Neural cell (in vitro differentiated cells): Measurements from ENCODE around the gene CYP26B1. TPM values are rescaled to one million over a fixed set of nuclear protein-coding genes. Genes with fewer than 3 reads are reported as not detected.

ENCODE experiments used
- H2AFZ ChIP-seq: fragments of 200-600, 300-800 bp; sonication (generic), shearing (Covaris generic); 2 replicates; pipeline ENCODE4 v1.6.0; 2014; ENCODE audit warnings: low read depth, mild to moderate bottlenecking, antibody characterized with exemption, low read length, moderate library complexity
- H3F3A ChIP-seq: fragments of 200-600 bp; shearing (Covaris generic); 2 replicates; pipeline ENCODE4 v1.6.1; 2016; ENCODE audit warnings: mild to moderate bottlenecking, moderate library complexity, mixed read lengths, antibody characterized with exemption, low read length; ENCODE audit not compliant: insufficient read depth, poor library complexity, severe bottlenecking
- H3K27ac ChIP-seq: fragments of 200-600, 300-800 bp; sonication (generic), shearing (Covaris generic); 2 replicates; pipeline ENCODE4 v1.5.1; 2014; ENCODE audit warnings: mild to moderate bottlenecking, low read length, moderate library complexity
- H3K27me3 ChIP-seq: fragments of 300-800, 200-600 bp; sonication (generic), shearing (Covaris generic); 2 replicates; pipeline ENCODE4 v1.6.0; 2014; ENCODE audit warnings: mild to moderate bottlenecking, low read depth, low read length, moderate library complexity; ENCODE audit not compliant: insufficient read depth
- H3K36me3 ChIP-seq: fragments of 300-800, 200-600 bp; sonication (generic), shearing (Covaris generic); 2 replicates; pipeline ENCODE4 v1.5.1; 2014; ENCODE audit warnings: mild to moderate bottlenecking, antibody characterized with exemption, low read length, moderate library complexity; ENCODE audit not compliant: insufficient read depth
- H3K4me2 ChIP-seq: fragments of 300-800, 200-600 bp; sonication (generic), shearing (Covaris generic); 2 replicates; pipeline ENCODE4 v1.6.0; 2014; ENCODE audit warnings: mild to moderate bottlenecking, low read length
- H3K4me3 ChIP-seq: fragments of 300-800, 200-600 bp; sonication (generic), shearing (Covaris generic); 2 replicates; pipeline ENCODE4 v1.5.1; 2014; ENCODE audit warnings: mild to moderate bottlenecking, low read length, moderate library complexity
- H3K79me2 ChIP-seq: fragments of 200-600 bp; shearing (Covaris generic); replicated peaks from 2 replicates; pipeline ENCODE4 v1.6.0; 2014; ENCODE audit warnings: mild to moderate bottlenecking, low read length, moderate library complexity; ENCODE audit not compliant: insufficient read depth
- H3K9ac ChIP-seq: fragments of 300-800, 200-600 bp; sonication (generic), shearing (Covaris generic); 2 replicates; pipeline ENCODE4 v1.6.1; 2016; ENCODE audit warnings: mild to moderate bottlenecking, low read length, mixed read lengths
- H3K9me2 ChIP-seq: fragments of 200-600 bp; shearing (Covaris generic); 2 replicates; pipeline ENCODE4 v1.6.1; 2016; ENCODE audit warnings: mild to moderate bottlenecking, low read length, mixed read lengths; ENCODE audit not compliant: insufficient read depth
- H3K9me3 ChIP-seq: fragments of 200-600, 300-800 bp; sonication (generic), shearing (Covaris generic); 2 replicates; pipeline ENCODE4 v1.6.1; 2016; ENCODE audit warnings: mild to moderate bottlenecking, mixed run types, low read length, moderate library complexity, mixed read lengths
- H4K20me1 ChIP-seq: fragments of 200-600 bp; shearing (Covaris generic); 2 replicates; pipeline ENCODE4 v1.6.1; 2016; ENCODE audit warnings: mild to moderate bottlenecking, mixed run types; ENCODE audit not compliant: insufficient read depth
- CTCF ChIP-seq: fragments of 450-650 bp; IDR thresholded peaks from 2 replicates; pipeline ENCODE4 v1.5.1; 2014; ENCODE audit warnings: antibody characterized with exemption, mild to moderate bottlenecking, moderate library complexity; ENCODE audit not compliant: poor library complexity, severe bottlenecking
- EP300 ChIP-seq: fragments of 450-650 bp; conservative IDR thresholded peaks from 2 replicates; pipeline ENCODE4 v1.6.1; 2014; ENCODE audit warnings: antibody characterized with exemption, mild to moderate bottlenecking, moderate library complexity; ENCODE audit not compliant: poor library complexity, severe bottlenecking
- EZH2 ChIP-seq: fragments of 200-600, 300-800 bp; shearing (Covaris generic), sonication (generic); IDR thresholded peaks from 2 replicates; pipeline ENCODE4 v1.6.1; 2014; ENCODE audit warnings: antibody characterized with exemption, low read length, borderline replicate concordance, mild to moderate bottlenecking; ENCODE audit not compliant: insufficient read depth, poor library complexity, severe bottlenecking
- MXI1 ChIP-seq: fragments of 450-650 bp; conservative IDR thresholded peaks from 2 replicates; pipeline ENCODE4 v1.6.1; 2014; ENCODE audit warnings: antibody characterized with exemption, mild to moderate bottlenecking; ENCODE audit not compliant: poor library complexity, severe bottlenecking
- POLR2AphosphoS5 ChIP-seq: IDR thresholded peaks from 2 replicates; pipeline ENCODE4 v1.6.1; 2012
- RAD21 ChIP-seq: fragments of 450-650 bp; conservative IDR thresholded peaks from 2 replicates; pipeline ENCODE4 v1.6.1; 2014; ENCODE audit warnings: antibody characterized with exemption, mild to moderate bottlenecking, moderate library complexity
- REST ChIP-seq: IDR thresholded peaks from 2 replicates; pipeline ENCODE4 v1.6.1; 2012; ENCODE audit warnings: borderline replicate concordance
- SMC3 ChIP-seq: fragments of 450-650 bp; conservative IDR thresholded peaks from 2 replicates; pipeline ENCODE4 v1.6.1; 2014; ENCODE audit warnings: antibody characterized with exemption, mild to moderate bottlenecking, moderate library complexity; ENCODE audit not compliant: poor library complexity
- TAF1 ChIP-seq: IDR thresholded peaks from 2 replicates; pipeline ENCODE4 v1.6.1; 2012; ENCODE audit warnings: low read depth
- polyA plus RNA-seq: library from polyadenylated mRNA; depleted of rRNA; stranded (reverse); fragments of >200 nt; gene quantifications from 2 replicates; pipeline ENCODE4 v1.2.3, GENCODE V29; 2014

CYP26B1 gene
- polyA plus RNA-seq, 1 donor from 2014 or later = 0.83 TPM

- no peaks in the 10 kb centered on the region for H3K9me3 ChIP-seq
- H3K9ac ChIP-seq = no peak overlapping the region
- no peaks in the 10 kb centered on the region for H4K20me1 ChIP-seq
- no peaks in the 10 kb centered on the region for H3K27me3 ChIP-seq
- no peaks in the 10 kb centered on the region for H3K36me3 ChIP-seq
- no peak overlapping the region for H3K4me3 ChIP-seq
- H3F3A ChIP-seq = no peaks in the 10 kb centered on the region
- H3K27ac ChIP-seq = no peak overlapping the region
- TF ChIP-seq EP300 = no peak
- no peak for TF ChIP-seq RAD21
- no peak for TF ChIP-seq REST
- no peak for TF ChIP-seq MXI1
- TF ChIP-seq CTCF = no peak
- TF ChIP-seq SMC3 = no peak
- TF ChIP-seq POLR2AphosphoS5 = no peak
- TF ChIP-seq TAF1 = no peak
- TF ChIP-seq EZH2 = no peak
- H3K9me2 ChIP-seq = no peaks in the 10 kb centered on the region
- H3K4me2 ChIP-seq = no peak overlapping the region
- H3K79me2 ChIP-seq = no peaks in the 10 kb centered on the region
- H2AFZ ChIP-seq = no peak overlapping the region
Observed at GRCh38 chr2:72118386-72118785, 29.3 kb downstream of the CYP26B1 start.

- H2AFZ ChIP-seq = no peak overlapping the region
- TF ChIP-seq POLR2AphosphoS5 (no peak), MXI1 (no peak), EZH2 (no peak), CTCF (no peak), TAF1 (no peak), RAD21 (no peak)
- H4K20me1 ChIP-seq = no peaks in the 10 kb centered on the region
- H3K36me3 ChIP-seq = no peaks in the 10 kb centered on the region
- no peaks in the 10 kb centered on the region for H3K79me2 ChIP-seq
- H3F3A ChIP-seq = no peaks in the 10 kb centered on the region
- H3K9me2 ChIP-seq = no peaks in the 10 kb centered on the region
- H3K4me3 ChIP-seq = no peak overlapping the region
- H3K27ac ChIP-seq = no peak overlapping the region
- H3K9me3 ChIP-seq = no peaks in the 10 kb centered on the region
- no peak overlapping the region for H3K9ac ChIP-seq
- H3K4me2 ChIP-seq = no peak overlapping the region
- H3K27me3 ChIP-seq = no peaks in the 10 kb centered on the region
Observed at GRCh38 chr2:72117718-72118117, 29.9 kb downstream of the CYP26B1 start.
